Liver (tissue), 9 donors: ENCODE data around the gene C12orf50. TPM values are rescaled to one million over a fixed set of nuclear protein-coding genes. Genes with fewer than 3 reads are reported as not detected.
"Not testable (repeated sequence)": the region's sequence is repeated elsewhere in the genome, so short reads cannot be mapped to it uniquely, and the experiment has no call there.

ENCODE experiments used
- DNase-seq: peaks from one replicate; pipeline ENCODE4 v3.0.0-alpha.2; 2017; ENCODE audit warnings: low spot score
- H3K27ac ChIP-seq, 2 donors: one replicate each; pipeline ENCODE4 v1.7.0; 2013; ENCODE audit warnings: inconsistent platforms in 2 of 2, low read length in 2 of 2, control low read depth in 1 of 2, low read depth in 1 of 2, mild to moderate bottlenecking in 1 of 2
- H3K27me3 ChIP-seq, 4 donors: one replicate each; pipeline versions ENCODE4 v1.6.1 to v1.7.0; 2013; ENCODE audit warnings: low read length in 3 of 4, inconsistent platforms in 1 of 4, mild to moderate bottlenecking in 1 of 4, moderate library complexity in 1 of 4; ENCODE audit not compliant: control insufficient read depth in 4 of 4, insufficient read depth in 4 of 4
- H3K36me3 ChIP-seq, 4 donors: one replicate each; pipeline versions ENCODE4 v1.6.1 to v1.7.0; 2013; ENCODE audit warnings: low read length in 3 of 4, mild to moderate bottlenecking in 3 of 4, low read depth in 1 of 4, moderate library complexity in 1 of 4; ENCODE audit not compliant: control insufficient read depth in 4 of 4, insufficient read depth in 3 of 4
- H3K4me1 ChIP-seq, 4 donors: one replicate each; pipeline versions ENCODE4 v1.6.1 to v1.7.0; 2013; ENCODE audit warnings: low read length in 3 of 4, mild to moderate bottlenecking in 3 of 4, moderate library complexity in 1 of 4; ENCODE audit not compliant: control insufficient read depth in 4 of 4, insufficient read depth in 4 of 4
- H3K4me3 ChIP-seq, 3 donors: one replicate each; pipeline versions ENCODE4 v1.6.1 to v1.7.0; 2013; ENCODE audit warnings: low read length in 3 of 3, control low read depth in 1 of 3, low read depth in 1 of 3, mild to moderate bottlenecking in 1 of 3
- H3K9ac ChIP-seq, 2 donors: one replicate each; pipeline ENCODE4 v1.7.0; 2013; ENCODE audit warnings: low read length in 2 of 2, mild to moderate bottlenecking in 2 of 2, moderate library complexity in 2 of 2, control low read depth in 1 of 2, low read depth in 1 of 2
- H3K9me3 ChIP-seq, 4 donors: one replicate each; pipeline versions ENCODE4 v1.6.1 to v1.7.0; 2013; ENCODE audit warnings: low read length in 3 of 4; ENCODE audit not compliant: control insufficient read depth in 4 of 4
- ATF3 ChIP-seq: IDR thresholded peaks from 2 replicates; pipeline ENCODE4 v1.6.1; 2016; ENCODE audit warnings: antibody characterized with exemption
- EGR1 ChIP-seq, 2 donors: IDR thresholded peaks; 2 replicates each; pipeline ENCODE4 v1.6.1; 2016 to 2018; ENCODE audit warnings: antibody characterized with exemption in 2 of 2, low read depth in 2 of 2
- FOXA1 ChIP-seq: IDR thresholded peaks from 2 replicates; pipeline ENCODE4 v1.6.1; 2016; ENCODE audit warnings: antibody characterized with exemption
- FOXA2 ChIP-seq: IDR thresholded peaks from 2 replicates; pipeline ENCODE4 v1.6.1; 2016; ENCODE audit warnings: antibody characterized with exemption
- GABPA ChIP-seq, 2 donors: IDR thresholded peaks in 1 of 2; conservative IDR thresholded peaks in 1 of 2; 2 replicates each; pipeline ENCODE4 v1.6.1; 2016; ENCODE audit warnings: antibody characterized with exemption in 2 of 2, mild to moderate bottlenecking in 1 of 2, moderate library complexity in 1 of 2
- HNF4A ChIP-seq, 2 donors: conservative IDR thresholded peaks; 2 replicates each; pipeline ENCODE4 v1.6.1; 2016; ENCODE audit warnings: antibody characterized with exemption in 2 of 2, mild to moderate bottlenecking in 2 of 2
- HNF4G ChIP-seq: IDR thresholded peaks from 2 replicates; pipeline ENCODE4 v1.6.1; 2016; ENCODE audit warnings: antibody characterized with exemption
- JUND ChIP-seq, 2 donors: IDR thresholded peaks; 2 replicates each; pipeline ENCODE4 v1.6.1; 2016; ENCODE audit warnings: antibody characterized with exemption in 2 of 2
- NR2F2 ChIP-seq: IDR thresholded peaks from 2 replicates; pipeline ENCODE4 v1.6.1; 2016; ENCODE audit warnings: antibody characterized with exemption
- RAD21 ChIP-seq, 2 donors: IDR thresholded peaks; 2 replicates each; pipeline ENCODE4 v1.6.1; 2016; ENCODE audit warnings: antibody characterized with exemption in 2 of 2, mild to moderate bottlenecking in 2 of 2
- RXRA ChIP-seq, 2 donors: IDR thresholded peaks; 2 replicates each; pipeline ENCODE4 v1.6.1; 2017 to 2018; ENCODE audit warnings: antibody characterized with exemption in 2 of 2, mild to moderate bottlenecking in 1 of 2
- SP1 ChIP-seq: IDR thresholded peaks from 2 replicates; pipeline ENCODE4 v1.6.1; 2018; ENCODE audit warnings: antibody characterized with exemption, mild to moderate bottlenecking
- TAF1 ChIP-seq: conservative IDR thresholded peaks from 2 replicates; pipeline ENCODE4 v1.6.1; 2016; ENCODE audit warnings: antibody characterized with exemption, mild to moderate bottlenecking
- YY1 ChIP-seq: IDR thresholded peaks from 2 replicates; pipeline ENCODE4 v1.6.1; 2016; ENCODE audit warnings: antibody characterized with exemption, mild to moderate bottlenecking
- ZBTB33 ChIP-seq: IDR thresholded peaks from 2 replicates; pipeline ENCODE4 v1.6.1; 2016; ENCODE audit warnings: antibody characterized with exemption
- WGBS: extraction: QIAGEN DNeasy Blood & Tissue Kit; methylation state at CpG from one replicate; pipeline ENCODE4 v1.1.7; 2013; 5-methylcytosine and 5-hydroxymethylcytosine counted together
- polyA plus RNA-seq, 2 donors: library from polyadenylated mRNA; stranded (reverse) in 1 of 2; unstranded in 1 of 2; fragments of 200-250 nt in 1 of 2; fragments of >200 nt in 1 of 2; fragmentation: Nextera tagmentation in 1 of 2; extraction: Ambion mirVana in 1 of 2; gene quantifications; one replicate each; pipeline versions ENCODE4 v1.2.1 to v1.2.3, GENCODE V29; 2013 to 2015
- total RNA-seq, 2 donors: library from RNA; depleted of rRNA; stranded (reverse); fragments of >200 nt; gene quantifications; one replicate each; pipeline ENCODE4 v1.2.3, GENCODE V29; 2014
- TF ChIP-seq, protein P1 (sequence below): IDR thresholded peaks from 2 replicates; pipeline ENCODE4 v1.6.1; 2016; ENCODE audit warnings: antibody characterized with exemption
- TF ChIP-seq, protein P2 (sequence below): IDR thresholded peaks from 2 replicates; pipeline ENCODE4 v1.6.1; 2016; ENCODE audit warnings: antibody characterized with exemption, mild to moderate bottlenecking
- TF ChIP-seq, protein P3 (sequence below): fragments of 150-350 bp; IDR thresholded peaks from 2 replicates; pipeline ENCODE4 v1.5.1; 2017; ENCODE audit warnings: improper control_type of control experiment, low read depth, low read length; ENCODE audit not compliant: missing input control
- donor health status: healthy.
- donor health status: healthy.
- donor health status: healthy.
- donor health status: healthy.
- donor health status: healthy.

The C12orf50 gene
- total and polyA plus RNA-seq, 4 donors: 0.08 TPM; not detected in 3

DNA sequence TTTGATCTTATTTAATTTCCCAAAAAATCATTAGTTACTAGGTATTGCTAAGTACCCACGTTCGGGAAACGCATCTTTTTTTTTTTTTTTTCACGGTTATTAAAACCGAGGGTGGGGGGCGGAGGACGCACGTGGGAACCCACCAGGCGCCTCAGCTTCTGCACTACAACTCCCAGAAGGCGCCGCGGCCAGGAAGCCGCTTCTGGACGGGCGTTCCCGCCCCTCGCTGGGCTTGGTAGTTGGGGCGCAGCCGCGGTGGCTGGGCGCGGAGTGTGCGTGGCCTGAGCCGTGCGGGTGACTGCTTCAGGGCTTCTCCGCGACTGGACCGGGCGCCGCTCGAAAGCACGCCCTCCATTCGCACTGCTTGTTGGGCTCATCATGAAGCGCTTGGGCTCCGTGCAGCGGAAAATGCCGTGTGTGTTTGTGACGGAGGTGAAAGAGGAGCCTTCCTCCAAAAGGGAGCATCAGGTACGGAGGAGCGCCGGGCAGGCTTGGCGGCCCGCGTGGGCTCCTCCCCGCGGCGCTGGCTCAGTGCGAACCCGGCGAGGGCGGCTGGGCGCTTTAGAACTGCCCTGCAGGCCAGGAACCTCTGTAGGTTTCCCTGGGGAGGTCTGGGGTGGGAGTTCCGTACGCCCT is 6.2 kb upstream of the C12orf50 start:
- Histone ChIP-seq H3K36me3 (no peaks in the 10 kb centered on the region), H3K27ac (peak overlapping the region; percentile 71), H3K4me1 (peaks cover 3 to 19% (median 13%) of the 10 kb centered on the region in 4 donors), H3K9me3 (no peaks in the 10 kb centered on the region), H3K27me3 (no peaks in the 10 kb centered on the region), H3K9ac (peak overlapping the region; percentile 49 to 70), H3K4me3 (peak overlapping the region; percentile 77 to 91 (median 81))
- WGBS: under 1% methylated on average over 54 of the region's 54 CpGs
- DNase-seq: peak; percentile 87
- TF ChIP-seq NR2F2 (no peak), HNF4G (no peak), FOXA2 (no peak), RAD21 (IDR thresholded peaks at IDR 0.05) (no peak), TAF1 (peak; percentile 40), SP1 (no peak), HNF4A (conservative IDR thresholded peaks at IDR 0.05) (no peak), EGR1 (IDR thresholded peaks at IDR 0.05; ENCODE audit: low read depth in 2 of 2) (no peak), RXRA (IDR thresholded peaks at IDR 0.05) (no peak), GABPA (IDR thresholded peaks at IDR 0.05 in 1 of 2, conservative IDR thresholded peaks at IDR 0.05 in 1 of 2) (peak in 1 of 2 donors; percentile 62), FOXA1 (no peak), JUND (IDR thresholded peaks at IDR 0.05) (no peak), YY1 (peak; percentile 64), ZBTB33 (no peak), ATF3 (no peak)
- TF ChIP-seq, protein P1, sequence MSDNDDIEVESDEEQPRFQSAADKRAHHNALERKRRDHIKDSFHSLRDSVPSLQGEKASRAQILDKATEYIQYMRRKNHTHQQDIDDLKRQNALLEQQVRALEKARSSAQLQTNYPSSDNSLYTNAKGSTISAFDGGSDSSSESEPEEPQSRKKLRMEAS: peak; percentile 58
- TF ChIP-seq, protein P2, sequence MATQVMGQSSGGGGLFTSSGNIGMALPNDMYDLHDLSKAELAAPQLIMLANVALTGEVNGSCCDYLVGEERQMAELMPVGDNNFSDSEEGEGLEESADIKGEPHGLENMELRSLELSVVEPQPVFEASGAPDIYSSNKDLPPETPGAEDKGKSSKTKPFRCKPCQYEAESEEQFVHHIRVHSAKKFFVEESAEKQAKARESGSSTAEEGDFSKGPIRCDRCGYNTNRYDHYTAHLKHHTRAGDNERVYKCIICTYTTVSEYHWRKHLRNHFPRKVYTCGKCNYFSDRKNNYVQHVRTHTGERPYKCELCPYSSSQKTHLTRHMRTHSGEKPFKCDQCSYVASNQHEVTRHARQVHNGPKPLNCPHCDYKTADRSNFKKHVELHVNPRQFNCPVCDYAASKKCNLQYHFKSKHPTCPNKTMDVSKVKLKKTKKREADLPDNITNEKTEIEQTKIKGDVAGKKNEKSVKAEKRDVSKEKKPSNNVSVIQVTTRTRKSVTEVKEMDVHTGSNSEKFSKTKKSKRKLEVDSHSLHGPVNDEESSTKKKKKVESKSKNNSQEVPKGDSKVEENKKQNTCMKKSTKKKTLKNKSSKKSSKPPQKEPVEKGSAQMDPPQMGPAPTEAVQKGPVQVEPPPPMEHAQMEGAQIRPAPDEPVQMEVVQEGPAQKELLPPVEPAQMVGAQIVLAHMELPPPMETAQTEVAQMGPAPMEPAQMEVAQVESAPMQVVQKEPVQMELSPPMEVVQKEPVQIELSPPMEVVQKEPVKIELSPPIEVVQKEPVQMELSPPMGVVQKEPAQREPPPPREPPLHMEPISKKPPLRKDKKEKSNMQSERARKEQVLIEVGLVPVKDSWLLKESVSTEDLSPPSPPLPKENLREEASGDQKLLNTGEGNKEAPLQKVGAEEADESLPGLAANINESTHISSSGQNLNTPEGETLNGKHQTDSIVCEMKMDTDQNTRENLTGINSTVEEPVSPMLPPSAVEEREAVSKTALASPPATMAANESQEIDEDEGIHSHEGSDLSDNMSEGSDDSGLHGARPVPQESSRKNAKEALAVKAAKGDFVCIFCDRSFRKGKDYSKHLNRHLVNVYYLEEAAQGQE: peak; percentile 54
- TF ChIP-seq, protein P3, sequence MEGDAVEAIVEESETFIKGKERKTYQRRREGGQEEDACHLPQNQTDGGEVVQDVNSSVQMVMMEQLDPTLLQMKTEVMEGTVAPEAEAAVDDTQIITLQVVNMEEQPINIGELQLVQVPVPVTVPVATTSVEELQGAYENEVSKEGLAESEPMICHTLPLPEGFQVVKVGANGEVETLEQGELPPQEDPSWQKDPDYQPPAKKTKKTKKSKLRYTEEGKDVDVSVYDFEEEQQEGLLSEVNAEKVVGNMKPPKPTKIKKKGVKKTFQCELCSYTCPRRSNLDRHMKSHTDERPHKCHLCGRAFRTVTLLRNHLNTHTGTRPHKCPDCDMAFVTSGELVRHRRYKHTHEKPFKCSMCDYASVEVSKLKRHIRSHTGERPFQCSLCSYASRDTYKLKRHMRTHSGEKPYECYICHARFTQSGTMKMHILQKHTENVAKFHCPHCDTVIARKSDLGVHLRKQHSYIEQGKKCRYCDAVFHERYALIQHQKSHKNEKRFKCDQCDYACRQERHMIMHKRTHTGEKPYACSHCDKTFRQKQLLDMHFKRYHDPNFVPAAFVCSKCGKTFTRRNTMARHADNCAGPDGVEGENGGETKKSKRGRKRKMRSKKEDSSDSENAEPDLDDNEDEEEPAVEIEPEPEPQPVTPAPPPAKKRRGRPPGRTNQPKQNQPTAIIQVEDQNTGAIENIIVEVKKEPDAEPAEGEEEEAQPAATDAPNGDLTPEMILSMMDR: no peak

GRCh38 chr12:88031161-88031560 is 2.0 kb upstream of the C12orf50 start:
- H3K36me3 ChIP-seq, H3K4me3 ChIP-seq, H3K27ac ChIP-seq, H3K4me1 ChIP-seq, H3K27me3 ChIP-seq, H3K9me3 ChIP-seq, H3K9ac ChIP-seq, DNase-seq: not testable (repeated sequence)
- 95% methylated on average over 3 of the region's 3 CpGs for WGBS
